ENCODE measurements around the gene TRIM8.

DNA sequence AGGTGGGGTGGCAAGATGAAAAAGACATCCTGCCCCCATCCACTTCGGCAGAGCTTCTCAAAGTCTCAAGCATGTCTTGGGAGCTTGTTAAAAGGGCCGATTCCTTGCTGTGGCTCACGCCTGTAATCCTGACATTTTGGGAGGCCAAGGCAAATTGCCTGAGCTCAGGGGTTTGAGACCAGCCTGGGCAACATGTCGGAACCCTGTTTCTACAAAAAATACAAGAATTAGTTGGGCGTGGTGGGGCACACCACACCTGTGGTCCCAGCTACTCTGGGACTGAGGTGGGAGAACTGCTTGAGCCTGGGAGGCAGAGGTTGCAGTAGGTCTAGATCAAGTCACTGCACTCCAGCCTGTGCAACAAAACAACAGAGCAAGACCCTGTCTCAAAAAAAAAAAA is 14.5 kb downstream of the TRIM8 start:
- TF ChIP-seq, protein P1, sequence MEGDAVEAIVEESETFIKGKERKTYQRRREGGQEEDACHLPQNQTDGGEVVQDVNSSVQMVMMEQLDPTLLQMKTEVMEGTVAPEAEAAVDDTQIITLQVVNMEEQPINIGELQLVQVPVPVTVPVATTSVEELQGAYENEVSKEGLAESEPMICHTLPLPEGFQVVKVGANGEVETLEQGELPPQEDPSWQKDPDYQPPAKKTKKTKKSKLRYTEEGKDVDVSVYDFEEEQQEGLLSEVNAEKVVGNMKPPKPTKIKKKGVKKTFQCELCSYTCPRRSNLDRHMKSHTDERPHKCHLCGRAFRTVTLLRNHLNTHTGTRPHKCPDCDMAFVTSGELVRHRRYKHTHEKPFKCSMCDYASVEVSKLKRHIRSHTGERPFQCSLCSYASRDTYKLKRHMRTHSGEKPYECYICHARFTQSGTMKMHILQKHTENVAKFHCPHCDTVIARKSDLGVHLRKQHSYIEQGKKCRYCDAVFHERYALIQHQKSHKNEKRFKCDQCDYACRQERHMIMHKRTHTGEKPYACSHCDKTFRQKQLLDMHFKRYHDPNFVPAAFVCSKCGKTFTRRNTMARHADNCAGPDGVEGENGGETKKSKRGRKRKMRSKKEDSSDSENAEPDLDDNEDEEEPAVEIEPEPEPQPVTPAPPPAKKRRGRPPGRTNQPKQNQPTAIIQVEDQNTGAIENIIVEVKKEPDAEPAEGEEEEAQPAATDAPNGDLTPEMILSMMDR (IDR thresholded peaks at IDR 0.05; ENCODE audit: insufficient read depth, low read length) = no peak
- TF ChIP-seq, protein P2, sequence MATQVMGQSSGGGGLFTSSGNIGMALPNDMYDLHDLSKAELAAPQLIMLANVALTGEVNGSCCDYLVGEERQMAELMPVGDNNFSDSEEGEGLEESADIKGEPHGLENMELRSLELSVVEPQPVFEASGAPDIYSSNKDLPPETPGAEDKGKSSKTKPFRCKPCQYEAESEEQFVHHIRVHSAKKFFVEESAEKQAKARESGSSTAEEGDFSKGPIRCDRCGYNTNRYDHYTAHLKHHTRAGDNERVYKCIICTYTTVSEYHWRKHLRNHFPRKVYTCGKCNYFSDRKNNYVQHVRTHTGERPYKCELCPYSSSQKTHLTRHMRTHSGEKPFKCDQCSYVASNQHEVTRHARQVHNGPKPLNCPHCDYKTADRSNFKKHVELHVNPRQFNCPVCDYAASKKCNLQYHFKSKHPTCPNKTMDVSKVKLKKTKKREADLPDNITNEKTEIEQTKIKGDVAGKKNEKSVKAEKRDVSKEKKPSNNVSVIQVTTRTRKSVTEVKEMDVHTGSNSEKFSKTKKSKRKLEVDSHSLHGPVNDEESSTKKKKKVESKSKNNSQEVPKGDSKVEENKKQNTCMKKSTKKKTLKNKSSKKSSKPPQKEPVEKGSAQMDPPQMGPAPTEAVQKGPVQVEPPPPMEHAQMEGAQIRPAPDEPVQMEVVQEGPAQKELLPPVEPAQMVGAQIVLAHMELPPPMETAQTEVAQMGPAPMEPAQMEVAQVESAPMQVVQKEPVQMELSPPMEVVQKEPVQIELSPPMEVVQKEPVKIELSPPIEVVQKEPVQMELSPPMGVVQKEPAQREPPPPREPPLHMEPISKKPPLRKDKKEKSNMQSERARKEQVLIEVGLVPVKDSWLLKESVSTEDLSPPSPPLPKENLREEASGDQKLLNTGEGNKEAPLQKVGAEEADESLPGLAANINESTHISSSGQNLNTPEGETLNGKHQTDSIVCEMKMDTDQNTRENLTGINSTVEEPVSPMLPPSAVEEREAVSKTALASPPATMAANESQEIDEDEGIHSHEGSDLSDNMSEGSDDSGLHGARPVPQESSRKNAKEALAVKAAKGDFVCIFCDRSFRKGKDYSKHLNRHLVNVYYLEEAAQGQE (IDR thresholded peaks at IDR 0.05; ENCODE audit: insufficient replicate concordance, low read depth) = no peak

All from HL-60 (cell line).